Psoas muscle (tissue), 8 donors: ENCODE results near the gene SOX2. TPM values are rescaled to one million over a fixed set of nuclear protein-coding genes. Genes with fewer than 3 reads are reported as not detected.

Experiments used
- ATAC-seq, 4 donors: fragments of 200-7000 bp; cut with Tn5 transposase; one replicate each; pipeline ENCODE4 v1.9.1; 2020; ENCODE audit warnings: moderate library complexity in 3 of 4, mild to moderate bottlenecking in 2 of 4
- DNase-seq, 2 donors: peaks; one replicate each; pipeline ENCODE4 v3.0.0-alpha.2; 2020
- H3K27ac ChIP-seq: fragments of 200-600 bp; one replicate; pipeline ENCODE4 v1.8.0; 2022
- H3K27me3 ChIP-seq, 3 donors: fragments of 200-600 bp in 1 of 3; one replicate each; pipeline versions ENCODE4 v1.6.1 to v1.8.0; 2013 to 2022; ENCODE audit warnings: low read length in 2 of 3, mild to moderate bottlenecking in 2 of 3, moderate library complexity in 1 of 3; ENCODE audit not compliant: insufficient read depth in 3 of 3
- H3K36me3 ChIP-seq, 2 donors: fragments of 200-600 bp in 1 of 2; one replicate each; pipeline versions ENCODE4 v1.6.1 to v1.8.0; 2013 to 2022; ENCODE audit warnings: low read depth in 1 of 2, mild to moderate bottlenecking in 1 of 2, moderate library complexity in 1 of 2; ENCODE audit not compliant: insufficient read depth in 1 of 2
- H3K4me1 ChIP-seq: fragments of 200-600 bp; one replicate; pipeline ENCODE4 v1.8.0; 2022
- H3K4me3 ChIP-seq: fragments of 200-600 bp; one replicate; pipeline ENCODE4 v1.8.0; 2022; ENCODE audit warnings: mild to moderate bottlenecking
- H3K9me3 ChIP-seq: fragments of 200-600 bp; one replicate; pipeline ENCODE4 v1.8.0; 2022
- CTCF ChIP-seq: fragments of 200-600 bp; IDR thresholded peaks from one replicate; pipeline ENCODE4 v1.8.0; 2022; ENCODE audit warnings: antibody characterized with exemption
- WGBS, 3 donors: extraction: QIAGEN DNeasy Blood & Tissue Kit; methylation state at CpG; one replicate each; pipeline versions ENCODE4 v1.1.6 to v1.1.7; 2013; 5-methylcytosine and 5-hydroxymethylcytosine counted together
- intact Hi-C, 2 donors: fragments of 100-400 bp; cut with DNase I; formaldehyde crosslinking; loops; one replicate each; pipeline versions ENCODE4 v1.11.0 to v1.14.2; 2022
- polyA plus RNA-seq, 3 donors: library from polyadenylated mRNA; stranded (reverse); fragments of 200-250 nt; gene quantifications; one replicate each; pipeline ENCODE4 v1.2.3, GENCODE V29; 2013
- total RNA-seq, 4 donors: library from RNA; stranded (reverse); fragmentation: NEBNext Ultra II Directional in 2 of 4; extraction: Animal tissue kit (Norgen Biotek cat#: 25700) in 2 of 4; gene quantifications; one replicate each; pipeline versions ENCODE4 v1.2.1 to v1.2.4, GENCODE V29; 2021 to 2023
- donor health status: healthy with polysubstance abuse.
- donor health status: DM: no; HTN: no; CAD: no; lungs with moderate emphysema.
- donor health status: Bipolar disorder and iron deficiency.
- donor health status: healthy.
- donor health status: DM: yes; HTN: yes; CAD: no.
- donor health status: DM: no; HTN: no; CAD: no.
- donor health status: DM: no; HTN: no; CAD: no.
- donor health status: DM: yes; HTN: yes; CAD: no.

Gene SOX2
- total and polyA plus RNA-seq, 7 donors: 0.03 to 0.09 (median 0.05) TPM; not detected in 4

GRCh38 chr3:181721046-181721875 lies 9.5 kb downstream of the SOX2 start:
- WGBS, 3 donors: 43 to 51% (median 48%) methylated on average over 4 of the region's 4 CpGs
- DNase-seq: no peak
- H3K27me3 ChIP-seq: peaks cover 30 to 100% (median 45%) of the 10 kb centered on the region in 3 donors
- H3K27ac ChIP-seq: no peak overlapping the region
- no peaks in the 10 kb centered on the region for H3K9me3 ChIP-seq
- no peak for TF ChIP-seq CTCF
- H3K4me1 ChIP-seq: peaks cover 4% of the 10 kb centered on the region
- intact Hi-C loops: no loop called here
- no peaks in the 10 kb centered on the region for H3K36me3 ChIP-seq
- no peak overlapping the region for H3K4me3 ChIP-seq
- ATAC-seq: no peak

- 15 to 16% (median 16%) methylated on average over 4 of the region's 4 CpGs for WGBS, 3 donors
- ATAC-seq: no peak
- H3K27me3 ChIP-seq: peaks cover 29 to 100% (median 48%) of the 10 kb centered on the region in 3 donors
- H3K9me3 ChIP-seq: no peaks in the 10 kb centered on the region
- no peak for DNase-seq
- intact Hi-C loops: no loop called here
- no peaks in the 10 kb centered on the region for H3K36me3 ChIP-seq
- no peak for TF ChIP-seq CTCF
- no peak overlapping the region for H3K4me3 ChIP-seq
- H3K27ac ChIP-seq: no peak overlapping the region
- peaks cover 11% of the 10 kb centered on the region for H3K4me1 ChIP-seq
Observed at GRCh38 chr3:181722156-181722555, 10.4 kb downstream of the SOX2 start.

DNA sequence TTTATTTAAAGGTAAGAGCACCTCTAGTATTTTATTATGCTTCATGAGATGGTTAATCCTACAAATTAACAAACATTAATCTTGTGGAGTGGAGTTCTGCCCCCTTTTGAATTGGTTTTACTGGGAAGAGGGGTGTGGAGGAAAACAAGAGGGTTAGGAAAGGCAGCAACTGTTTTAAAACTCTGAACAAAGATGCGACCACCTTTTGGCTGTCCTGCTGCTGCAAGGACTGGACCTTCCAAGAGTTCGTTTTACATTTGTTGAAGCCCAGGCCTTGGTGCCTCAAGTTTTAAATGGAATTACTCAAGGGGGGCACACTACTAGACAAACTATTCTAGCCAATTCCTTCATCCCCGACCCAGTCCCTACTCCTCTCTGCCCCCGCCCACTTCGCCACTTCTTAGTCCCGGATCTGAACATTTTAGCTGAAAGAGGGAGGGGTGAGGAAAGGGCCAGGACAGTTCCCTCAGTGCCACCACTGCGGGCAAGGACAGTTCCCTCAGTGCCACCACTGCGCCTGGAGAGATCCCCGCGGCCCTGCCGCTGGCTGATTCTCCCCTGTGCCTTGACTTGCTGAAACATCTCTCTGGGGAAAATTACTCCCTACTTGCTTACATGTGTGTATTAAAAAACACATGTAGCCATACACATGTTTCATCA lies 11.2 kb downstream of the SOX2 start:
- Histone ChIP-seq H3K36me3 (no peaks in the 10 kb centered on the region), H3K4me1 (peaks cover 11% of the 10 kb centered on the region), H3K4me3 (no peak overlapping the region), H3K9me3 (no peaks in the 10 kb centered on the region), H3K27me3 (peaks cover 24 to 100% (median 51%) of the 10 kb centered on the region in 3 donors), H3K27ac (no peak overlapping the region)
- TF ChIP-seq CTCF: no peak
- 8 to 11% (median 10%) methylated on average over 11 of the region's 11 CpGs for WGBS, 3 donors
- ATAC-seq (no peak), DNase-seq (no peak)
- intact Hi-C loops: no loop called here

- Histone ChIP-seq H3K4me3 (no peak overlapping the region), H3K9me3 (no peaks in the 10 kb centered on the region), H3K27ac (no peak overlapping the region), H3K4me1 (peaks cover 11% of the 10 kb centered on the region), H3K36me3 (no peaks in the 10 kb centered on the region), H3K27me3 (peaks cover 18 to 100% (median 53%) of the 10 kb centered on the region in 3 donors)
- 8 to 11% (median 9%) methylated on average over 27 of the region's 27 CpGs for WGBS, 3 donors
- intact Hi-C loops: no loop called here
- ATAC-seq: no peak
- TF ChIP-seq CTCF: no peak
- no peak for DNase-seq
Observed at GRCh38 chr3:181723625-181724191, 12.0 kb downstream of the SOX2 start.
